Lung (tissue), 12 donors: ENCODE data around the gene MSRB2. TPM values are rescaled to one million over a fixed set of nuclear protein-coding genes. Genes with fewer than 3 reads are reported as not detected.

Source experiments
- ATAC-seq: fragments of 200-7000 bp; cut with Tn5 transposase; one replicate; pipeline ENCODE4 v1.9.1; 2020; ENCODE audit warnings: moderate number of reproducible peaks; ENCODE audit not compliant: insufficient read depth, low FRiP score
- DNase-seq, 3 donors: peaks; one replicate each; pipeline ENCODE4 v3.0.0-alpha.2; 2013 to 2017
- H3K27ac ChIP-seq, 2 donors: one replicate each; pipeline ENCODE4 v1.5.1; 2013; ENCODE audit warnings: mild to moderate bottlenecking in 2 of 2, moderate library complexity in 2 of 2, control low read depth in 1 of 2, inconsistent platforms in 1 of 2, low read depth in 1 of 2, low read length in 1 of 2
- H3K27me3 ChIP-seq, 3 donors: one replicate each; pipeline ENCODE4 v1.5.1; 2013; ENCODE audit warnings: low read length in 2 of 3; ENCODE audit not compliant: control insufficient read depth in 3 of 3, insufficient read depth in 3 of 3
- H3K36me3 ChIP-seq, 4 donors: one replicate each; pipeline ENCODE4 v1.5.1; 2013; ENCODE audit warnings: low read length in 4 of 4, mild to moderate bottlenecking in 1 of 4, moderate library complexity in 1 of 4; ENCODE audit not compliant: control insufficient read depth in 4 of 4, insufficient read depth in 4 of 4
- H3K4me1 ChIP-seq, 5 donors: one replicate each; pipeline ENCODE4 v1.5.1; 2013; ENCODE audit warnings: low read length in 5 of 5, mild to moderate bottlenecking in 2 of 5, moderate library complexity in 1 of 5; ENCODE audit not compliant: control insufficient read depth in 5 of 5, insufficient read depth in 5 of 5
- H3K4me3 ChIP-seq: one replicate; pipeline ENCODE4 v1.5.1; 2013; ENCODE audit warnings: mild to moderate bottlenecking, control low read depth, moderate library complexity
- H3K9ac ChIP-seq, 2 donors: one replicate each; pipeline ENCODE4 v1.5.1; 2013; ENCODE audit warnings: low read length in 2 of 2, control low read depth in 1 of 2; ENCODE audit not compliant: insufficient read depth in 1 of 2
- H3K9me3 ChIP-seq, 4 donors: one replicate each; pipeline ENCODE4 v1.5.1; 2013; ENCODE audit warnings: low read length in 3 of 4, mild to moderate bottlenecking in 1 of 4, moderate library complexity in 1 of 4; ENCODE audit not compliant: control insufficient read depth in 4 of 4, insufficient read depth in 3 of 4
- WGBS, 2 donors: extraction: QIAGEN DNeasy Blood & Tissue Kit; methylation state at CpG; one replicate each; pipeline ENCODE4 v1.1.7; 2013; 5-methylcytosine and 5-hydroxymethylcytosine counted together
- polyA plus RNA-seq, 2 donors: library from polyadenylated mRNA; stranded (reverse); fragments of 200-250 nt; gene quantifications; one replicate each; pipeline ENCODE4 v1.2.1, GENCODE V29; 2013
- total RNA-seq, 2 donors: library from RNA; depleted of rRNA in 1 of 2; stranded (reverse); fragments of >200 nt in 1 of 2; gene quantifications; one replicate each; pipeline ENCODE4 v1.2.1, GENCODE V29; 2014 to 2021
- TF ChIP-seq, protein P1 (sequence below): IDR thresholded peaks from 2 replicates; pipeline ENCODE4 v1.5.1; 2012; ENCODE audit warnings: mild to moderate bottlenecking; ENCODE audit errors: control extremely low read depth, extremely low read depth
- donor health status: control.
- donor health status: control.
- donor health status: Bipolar disorder and iron deficiency.
- donor health status: healthy.
- donor health status: DM: yes; HTN: yes; CAD: no.

The MSRB2 gene
- total and polyA plus RNA-seq, 4 donors = 15.6 to 27.1 (median 20.5) TPM

GRCh38 chr10:23151071-23151470 is 55.7 kb downstream of the MSRB2 start:
- H3K36me3 ChIP-seq = peaks cover 0 to 1% (median 0%) of the 10 kb centered on the region in 4 donors
- peaks cover 0 to 3% (median 0%) of the 10 kb centered on the region in 4 donors for H3K9me3 ChIP-seq
- no peaks in the 10 kb centered on the region for H3K4me1 ChIP-seq
- no peak overlapping the region for H3K27ac ChIP-seq
- TF ChIP-seq, protein P1, sequence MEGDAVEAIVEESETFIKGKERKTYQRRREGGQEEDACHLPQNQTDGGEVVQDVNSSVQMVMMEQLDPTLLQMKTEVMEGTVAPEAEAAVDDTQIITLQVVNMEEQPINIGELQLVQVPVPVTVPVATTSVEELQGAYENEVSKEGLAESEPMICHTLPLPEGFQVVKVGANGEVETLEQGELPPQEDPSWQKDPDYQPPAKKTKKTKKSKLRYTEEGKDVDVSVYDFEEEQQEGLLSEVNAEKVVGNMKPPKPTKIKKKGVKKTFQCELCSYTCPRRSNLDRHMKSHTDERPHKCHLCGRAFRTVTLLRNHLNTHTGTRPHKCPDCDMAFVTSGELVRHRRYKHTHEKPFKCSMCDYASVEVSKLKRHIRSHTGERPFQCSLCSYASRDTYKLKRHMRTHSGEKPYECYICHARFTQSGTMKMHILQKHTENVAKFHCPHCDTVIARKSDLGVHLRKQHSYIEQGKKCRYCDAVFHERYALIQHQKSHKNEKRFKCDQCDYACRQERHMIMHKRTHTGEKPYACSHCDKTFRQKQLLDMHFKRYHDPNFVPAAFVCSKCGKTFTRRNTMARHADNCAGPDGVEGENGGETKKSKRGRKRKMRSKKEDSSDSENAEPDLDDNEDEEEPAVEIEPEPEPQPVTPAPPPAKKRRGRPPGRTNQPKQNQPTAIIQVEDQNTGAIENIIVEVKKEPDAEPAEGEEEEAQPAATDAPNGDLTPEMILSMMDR = no peak
- WGBS, 2 donors = 84 to 85% methylated on average over 7 of the region's 7 CpGs
- no peak overlapping the region for H3K4me3 ChIP-seq
- ATAC-seq (no peak), DNase-seq (no peak)
- no peak overlapping the region for H3K9ac ChIP-seq
- no peaks in the 10 kb centered on the region for H3K27me3 ChIP-seq

DNA sequence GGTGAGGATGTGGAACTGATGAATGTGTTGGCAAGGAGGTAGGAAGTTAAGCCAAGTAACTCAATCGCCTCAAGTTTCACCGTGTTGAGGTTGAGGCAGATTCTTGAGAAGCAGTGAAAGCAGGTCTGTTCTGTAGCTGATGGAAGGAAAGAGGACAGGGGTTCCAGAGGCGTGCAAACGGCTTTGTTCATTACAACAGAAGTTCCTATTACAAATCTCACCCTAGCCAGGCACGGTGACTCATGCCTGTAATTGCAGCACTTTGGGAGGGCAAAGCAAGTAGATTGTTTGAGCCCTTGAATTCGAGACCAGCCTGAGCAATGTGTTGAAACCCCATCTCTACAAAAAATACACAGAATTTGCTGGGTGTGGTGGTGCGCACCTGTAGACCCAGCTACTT is 59.8 kb downstream of the MSRB2 start:
- 76 to 82% methylated on average over 7 of the region's 7 CpGs for WGBS, 2 donors
- TF ChIP-seq, protein P1 = no peak
- Histone ChIP-seq H3K27me3 (peaks cover 0 to 14% (median 4%) of the 10 kb centered on the region in 3 donors), H3K27ac (no peak overlapping the region), H3K36me3 (no peaks in the 10 kb centered on the region), H3K4me3 (no peak overlapping the region), H3K9me3 (no peaks in the 10 kb centered on the region), H3K9ac (no peak overlapping the region), H3K4me1 (peaks cover 0 to 4% (median 0%) of the 10 kb centered on the region in 5 donors)
- DNase-seq = no peak
- ATAC-seq = no peak

GRCh38 chr10:23156447-23157150 is 61.2 kb downstream of the MSRB2 start:
- ATAC-seq = no peak
- DNase-seq = no peak
- Histone ChIP-seq H3K27me3 (peaks cover 0 to 24% (median 9%) of the 10 kb centered on the region in 3 donors), H3K4me1 (peaks cover 0 to 4% (median 0%) of the 10 kb centered on the region in 5 donors), H3K9ac (no peak overlapping the region), H3K9me3 (no peaks in the 10 kb centered on the region), H3K27ac (no peak overlapping the region), H3K36me3 (no peaks in the 10 kb centered on the region), H3K4me3 (no peak overlapping the region)
- TF ChIP-seq, protein P1 = no peak
- 61% methylated on average over 10 of the region's 10 CpGs for WGBS, 2 donors
